HG03095 (cell line): ENCODE measurements around the gene MGA.

Experiments
- ATAC-seq: cut with Tn5 transposase; IDR thresholded peaks from one replicate; pipeline ENCODE4 v1.9.1; 2021; ENCODE audit warnings: moderate library complexity; ENCODE audit not compliant: unreplicated experiment

MGA gene

GRCh38 chr15:41780266-41780665, 120.1 kb downstream of the MGA start:
- no peak for ATAC-seq

- no peak for ATAC-seq
Observed at GRCh38 chr15:41780727-41781126, 120.5 kb downstream of the MGA start.

- no peak for ATAC-seq
Observed at GRCh38 chr15:41782371-41783282, 122.4 kb downstream of the MGA start.

DNA sequence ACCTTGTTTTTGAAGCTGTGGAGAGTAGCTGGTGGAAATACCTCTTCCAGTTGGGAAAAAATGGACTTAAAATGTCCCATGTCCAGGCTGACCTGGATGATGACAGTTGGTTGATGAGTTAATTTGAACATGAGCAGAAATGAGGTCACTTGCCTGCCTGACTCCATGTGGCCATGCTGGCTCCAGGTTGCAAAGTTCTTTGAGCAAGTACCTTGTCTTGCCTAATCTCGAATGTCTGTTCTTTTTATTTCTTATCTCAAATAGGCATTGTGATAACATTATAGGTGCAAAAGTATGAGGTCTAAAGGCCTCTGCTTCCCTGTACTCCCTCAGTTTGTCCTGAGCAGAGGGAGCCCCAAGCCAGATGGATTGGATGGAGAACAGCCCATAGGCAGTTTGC, 123.1 kb downstream of the MGA start:
- no peak for ATAC-seq

GRCh38 chr15:41788262-41788661, 128.1 kb downstream of the MGA start:
- ATAC-seq, result no peak

DNA sequence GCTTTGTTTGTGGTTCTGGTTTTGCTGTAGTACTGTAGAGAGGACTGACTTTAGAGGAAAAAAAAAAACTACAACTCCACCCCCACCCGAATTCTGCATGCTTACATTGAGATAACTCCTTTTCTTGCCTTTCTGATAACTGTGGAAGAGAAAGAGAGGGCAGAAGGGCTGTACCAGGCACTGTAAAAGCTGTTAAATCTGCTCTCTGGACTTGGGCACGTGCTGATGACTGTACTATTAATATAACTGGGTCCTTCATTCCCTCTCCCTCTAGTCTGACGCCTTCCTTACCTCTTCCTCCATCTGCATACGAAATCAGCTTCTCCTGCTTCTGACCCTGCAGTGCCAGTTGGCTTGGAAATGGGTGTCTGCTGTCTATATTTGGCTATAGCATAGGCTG, 129.0 kb downstream of the MGA start:
- ATAC-seq, result no peak

GRCh38 chr15:41789662-41790061, 129.5 kb downstream of the MGA start:
- no peak for ATAC-seq

DNA sequence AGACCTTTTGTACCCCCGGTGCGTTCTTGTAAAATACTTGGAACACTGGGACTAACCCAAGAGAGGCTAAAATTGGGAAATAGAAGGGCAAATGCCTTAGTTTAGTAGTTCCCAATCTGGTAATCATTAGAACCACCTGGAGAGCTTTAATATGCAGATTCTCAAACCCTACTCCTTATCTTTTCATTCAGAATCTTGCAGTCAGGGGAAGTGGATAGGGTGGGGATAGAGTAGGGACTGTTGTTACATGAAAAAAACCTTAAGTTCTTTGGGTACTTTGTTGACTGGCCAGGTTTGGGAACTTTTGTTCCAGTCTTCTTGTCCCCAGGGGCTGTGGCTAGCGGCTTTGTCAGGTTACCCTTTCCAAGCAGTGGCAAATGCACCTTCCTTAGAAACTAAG, 130.0 kb downstream of the MGA start:
- ATAC-seq, result no peak

DNA sequence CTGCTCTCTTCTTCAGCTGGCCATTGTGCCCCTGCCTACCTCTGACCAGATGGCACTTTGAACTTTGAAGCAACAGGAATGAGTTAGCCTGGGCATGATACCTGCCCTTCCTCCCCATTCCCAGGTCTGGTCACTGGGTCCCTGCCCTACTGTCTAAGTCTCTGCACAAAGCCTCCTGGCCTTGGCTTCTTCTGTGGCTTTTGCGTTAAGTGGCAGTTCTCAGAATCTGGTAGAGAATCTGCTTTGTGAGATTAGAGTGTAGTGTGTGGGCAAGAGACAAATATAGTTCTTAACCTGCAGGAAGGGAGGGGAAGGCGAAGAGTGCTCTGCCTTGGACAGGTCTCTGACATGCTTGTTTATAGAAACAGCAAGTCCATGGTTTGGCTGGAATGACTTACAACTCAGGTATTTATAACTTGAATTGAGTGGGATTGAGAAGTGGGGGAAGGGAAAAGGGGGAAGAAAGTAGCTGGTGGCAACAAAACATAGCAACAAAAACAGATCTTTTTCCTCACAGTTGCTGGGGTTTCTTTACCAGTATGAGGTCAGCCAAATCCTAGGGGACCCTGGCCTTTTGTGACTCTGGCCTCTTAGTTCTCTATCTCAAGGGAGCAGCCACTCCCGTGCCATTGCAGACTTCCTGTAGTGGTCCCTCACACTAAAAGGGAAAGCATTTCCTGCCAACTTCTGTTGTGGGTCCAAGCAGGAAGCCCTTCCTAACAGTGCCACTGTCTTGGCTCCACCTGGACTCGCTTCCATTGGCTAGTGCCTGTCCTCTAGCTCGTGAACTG, 130.7 kb downstream of the MGA start:
- no peak for ATAC-seq

DNA sequence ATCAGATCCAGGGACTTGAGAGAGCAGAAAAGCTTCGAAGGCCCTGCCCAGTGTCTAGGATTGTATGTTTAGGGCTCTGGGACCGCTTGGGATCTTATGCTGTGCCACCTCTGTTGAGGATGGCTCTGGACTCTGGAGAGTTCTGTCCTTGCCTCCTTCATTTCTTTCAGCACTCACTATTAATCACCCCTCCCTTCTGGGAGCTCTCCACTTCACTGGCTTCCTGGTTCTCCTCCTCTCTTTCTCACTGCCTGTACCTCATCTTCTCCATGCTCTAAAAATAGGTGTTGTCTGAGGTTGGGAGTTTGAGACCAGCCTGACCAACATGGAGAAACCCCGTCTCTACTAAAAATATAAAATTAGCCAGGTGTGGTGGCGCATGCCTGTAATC, 131.3 kb downstream of the MGA start:
- ATAC-seq, result no peak

- no peak for ATAC-seq
Observed at GRCh38 chr15:41792000-41792637, 131.9 kb downstream of the MGA start.

- no peak for ATAC-seq
Observed at GRCh38 chr15:41794081-41794480, 133.9 kb downstream of the MGA start.

DNA sequence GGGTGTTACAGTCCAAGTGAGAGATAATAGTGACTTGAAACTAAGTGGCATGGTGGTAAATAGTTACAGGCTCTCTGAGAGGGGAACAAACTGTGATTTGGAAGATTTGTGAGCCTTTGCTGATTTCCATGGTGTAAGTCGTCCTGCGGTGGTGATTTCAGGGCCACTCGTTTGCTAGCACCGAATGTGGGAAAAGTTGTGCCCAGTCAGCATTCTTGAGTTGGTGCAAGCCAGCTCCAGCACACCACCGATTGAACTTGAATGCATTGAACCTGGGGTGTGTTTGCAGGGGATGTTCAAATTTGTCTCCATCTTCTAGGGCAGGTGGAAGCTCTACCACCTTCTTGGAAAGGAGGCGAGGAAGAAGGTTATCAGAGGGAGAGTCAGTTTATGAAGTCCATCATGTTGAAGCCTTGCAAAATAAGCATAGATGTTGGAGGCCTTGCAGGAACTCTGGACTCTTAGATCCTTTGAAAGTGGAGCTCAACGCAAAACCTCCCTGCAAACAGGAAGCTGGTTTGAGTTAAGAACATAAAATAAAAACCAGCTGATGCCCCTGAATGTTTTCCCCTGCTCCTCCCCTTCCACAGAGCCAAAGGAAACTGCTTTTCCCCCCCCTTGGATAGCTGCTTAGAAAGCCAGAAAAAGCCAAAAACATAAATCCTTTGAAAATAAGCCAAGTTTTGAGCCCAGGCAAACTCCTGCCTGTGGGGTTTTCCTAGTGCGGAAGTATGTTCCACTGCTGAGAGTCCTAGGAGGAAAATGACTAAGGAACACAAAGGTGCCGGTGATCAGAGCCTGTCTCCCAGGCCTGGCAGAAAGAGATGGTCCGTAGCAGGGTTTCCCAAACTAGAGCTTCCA, 136.0 kb downstream of the MGA start:
- no peak for ATAC-seq

DNA sequence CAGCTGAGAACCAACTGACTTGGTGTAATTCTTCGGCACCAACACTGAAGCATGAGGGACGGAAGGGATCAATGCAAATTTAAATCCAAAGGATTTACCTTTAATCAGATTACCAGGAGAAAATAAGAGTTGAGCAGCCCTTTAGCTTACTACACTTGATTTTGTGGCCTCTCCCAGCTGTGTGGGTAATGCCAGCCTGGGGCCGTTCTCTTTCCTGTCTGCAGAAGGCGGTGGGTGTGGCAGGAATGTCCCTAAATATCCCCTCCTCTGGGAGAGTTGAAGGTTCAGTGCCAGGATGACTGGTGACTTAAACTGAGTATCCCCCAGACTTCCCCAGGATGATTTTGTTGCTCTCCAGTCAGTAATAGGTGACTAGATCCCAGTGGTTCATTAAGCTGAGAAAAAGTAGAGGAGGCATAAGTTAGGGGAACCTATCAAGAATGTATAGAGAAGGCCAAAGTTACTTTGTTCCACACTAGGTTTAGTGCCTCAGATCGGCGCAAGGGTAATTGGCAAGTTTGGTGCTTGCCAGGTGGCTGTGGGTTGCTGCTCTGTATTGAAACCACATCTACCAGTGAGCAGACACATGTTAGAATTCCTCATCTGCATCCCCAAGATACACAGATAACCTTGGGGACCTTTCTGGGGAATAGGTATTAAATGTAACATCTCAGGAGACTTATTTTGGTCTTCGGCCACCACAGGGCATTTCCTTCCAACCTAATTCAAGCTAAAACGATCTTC, 137.2 kb downstream of the MGA start:
- no peak for ATAC-seq

- no peak for ATAC-seq
Observed at GRCh38 chr15:41798607-41799487, 138.6 kb downstream of the MGA start.

DNA sequence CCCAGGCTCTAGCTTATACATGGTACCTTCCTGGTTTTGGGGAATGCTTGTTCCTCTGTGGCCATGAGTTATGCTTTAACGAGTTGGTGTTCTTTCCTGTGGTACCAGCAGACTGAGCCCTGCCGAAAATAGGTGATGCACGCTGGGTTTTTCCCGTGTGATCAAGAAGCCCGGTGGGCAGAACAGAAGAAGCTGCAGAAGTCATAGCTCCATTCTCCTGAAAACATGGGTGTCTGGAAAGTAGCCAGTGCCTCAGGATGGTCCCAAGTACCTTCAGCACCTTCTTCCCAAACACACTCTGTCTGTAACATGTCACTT, 139.2 kb downstream of the MGA start:
- ATAC-seq, result no peak

DNA sequence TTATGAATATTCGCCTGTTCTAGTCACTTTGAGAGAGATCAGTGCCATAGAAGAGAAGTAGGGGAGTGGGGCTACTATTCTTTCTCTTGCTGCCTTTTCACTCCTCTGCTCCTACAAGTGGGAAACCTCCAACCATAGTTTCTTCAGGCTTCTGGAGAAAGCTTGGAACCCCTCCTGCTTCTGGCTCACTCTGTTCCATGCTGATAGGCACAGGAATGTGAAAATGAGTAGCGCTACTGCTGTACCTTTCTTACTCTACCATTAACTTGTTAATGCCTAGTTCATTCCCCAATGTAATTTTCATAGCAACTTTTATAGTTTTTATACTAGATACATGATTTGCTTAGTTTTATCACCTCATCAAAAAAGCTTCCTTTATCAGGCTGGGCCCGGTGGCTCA, 141.0 kb downstream of the MGA start:
- no peak for ATAC-seq

DNA sequence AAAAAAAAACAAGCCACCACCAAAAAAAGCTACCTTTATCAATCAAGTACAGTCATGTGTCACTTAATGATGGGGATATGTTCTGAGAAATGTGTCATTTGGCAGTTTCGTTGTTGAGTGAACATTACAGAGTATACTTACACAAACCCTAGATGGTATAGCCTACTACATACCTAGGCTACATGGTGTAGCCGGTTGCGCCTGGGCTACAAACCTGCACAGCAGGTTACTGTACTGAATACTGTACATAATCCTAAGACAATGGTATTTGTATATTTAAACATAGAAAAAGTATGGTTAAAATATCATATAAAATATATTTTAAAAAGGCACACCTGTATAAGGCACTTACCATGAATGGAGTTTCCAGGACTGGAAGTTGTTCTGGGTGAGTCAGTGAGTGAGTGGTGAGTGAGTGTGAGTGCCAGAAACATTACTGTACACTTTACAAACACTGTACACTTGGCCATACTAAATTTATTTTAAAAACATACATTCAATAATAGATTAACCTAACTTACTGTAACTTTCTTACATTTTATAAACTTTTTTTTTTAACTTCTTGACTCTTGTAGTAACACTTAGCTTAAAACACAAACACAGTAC, 141.7 kb downstream of the MGA start:
- no peak for ATAC-seq

GRCh38 chr15:41804361-41804760, 144.2 kb downstream of the MGA start:
- no peak for ATAC-seq
